GM23338 (cell line): ENCODE data around the gene CHMP5.

Source experiments
- CTCF ChIP-seq, 2 experiments: fragments of 200-600 bp in 1 of 2; sonication (generic) in 1 of 2; conservative IDR thresholded peaks; 2 replicates each; pipeline versions ENCODE4 v1.5.1 to v1.6.1; 2016 to 2017; ENCODE audit warnings: antibody characterized with exemption in 2 of 2, low read depth in 2 of 2, mild to moderate bottlenecking in 2 of 2, moderate library complexity in 1 of 2
- ETS1 ChIP-seq: IDR thresholded peaks from 2 replicates; pipeline ENCODE4 v1.6.1; 2016; ENCODE audit warnings: antibody characterized with exemption
- EZH2 ChIP-seq: fragments of 200-600 bp; sonication (generic); IDR thresholded peaks from one replicate; pipeline ENCODE4 v1.8.0; 2017; ENCODE audit warnings: antibody characterized with exemption, mild to moderate bottlenecking, low read depth; ENCODE audit not compliant: unreplicated experiment
- EZH2phosphoT487 ChIP-seq: fragments of 200-600 bp; sonication (generic); IDR thresholded peaks from one replicate; pipeline ENCODE4 v1.8.1; 2018; ENCODE audit warnings: antibody characterized with exemption; ENCODE audit not compliant: unreplicated experiment
- JUNB ChIP-seq: IDR thresholded peaks from one replicate; pipeline ENCODE4 v1.6.1; 2016; ENCODE audit warnings: antibody characterized with exemption; ENCODE audit not compliant: unreplicated experiment
- POLR2AphosphoS5 ChIP-seq: IDR thresholded peaks from 2 replicates; pipeline ENCODE4 v1.6.1; 2016; ENCODE audit warnings: antibody characterized with exemption, low read depth
- REST ChIP-seq: IDR thresholded peaks from one replicate; pipeline ENCODE4 v1.6.1; 2018; ENCODE audit warnings: antibody characterized with exemption; ENCODE audit not compliant: unreplicated experiment
- ZNF331 ChIP-seq: fragments of 250-450 bp; sonication (Bioruptor Pico); IDR thresholded peaks from 2 replicates; pipeline ENCODE4 v1.5.0; 2020; ENCODE audit warnings: low read depth, mild to moderate bottlenecking, moderate library complexity

- TF ChIP-seq ETS1 (no peak), CTCF (conservative IDR thresholded peaks at IDR 0.05; ENCODE audit: low read depth in 2 of 2) (no peak), REST (no peak), POLR2AphosphoS5 (no peak), JUNB (no peak), EZH2phosphoT487 (no peak), EZH2 (no peak), ZNF331 (CRISPR knock-in tag) (no peak)
Observed at GRCh38 chr9:33318781-33319180, 53.9 kb downstream of the CHMP5 start.
